DMS 273 treated with DMSO at 0.1 percent for 48 hours (cell line): Measurements from ENCODE around the gene SEC14L5.
"Not testable (repeated sequence)": the region's sequence is repeated elsewhere in the genome, so short reads cannot be mapped to it uniquely, and the experiment has no call there.

Experiments
- DNase-seq: peaks from one replicate; lab custom pipeline; 2025; lab: John Stamatoyannopoulos, UW

Gene SEC14L5

DNA sequence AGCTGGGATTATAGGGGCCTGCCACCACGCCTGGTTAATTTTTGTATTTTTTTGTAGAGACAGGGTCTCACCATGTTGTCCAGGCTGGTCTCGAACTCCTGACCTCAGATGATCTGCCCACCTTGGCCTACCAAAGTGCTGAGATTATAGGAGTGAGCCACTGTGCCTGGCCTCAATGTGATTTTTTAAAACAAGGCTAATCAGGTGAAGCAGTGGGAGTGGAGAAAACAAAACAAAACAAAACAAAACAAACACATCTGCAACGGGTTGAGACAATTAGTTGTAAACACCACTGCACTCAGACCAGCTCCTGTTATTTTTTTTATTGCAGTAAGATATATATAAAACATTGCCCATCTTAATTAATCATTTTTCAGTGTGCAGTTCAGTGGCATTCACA lies 6.5 kb upstream of the SEC14L5 start:
- not testable (repeated sequence) for DNase-seq

DNA sequence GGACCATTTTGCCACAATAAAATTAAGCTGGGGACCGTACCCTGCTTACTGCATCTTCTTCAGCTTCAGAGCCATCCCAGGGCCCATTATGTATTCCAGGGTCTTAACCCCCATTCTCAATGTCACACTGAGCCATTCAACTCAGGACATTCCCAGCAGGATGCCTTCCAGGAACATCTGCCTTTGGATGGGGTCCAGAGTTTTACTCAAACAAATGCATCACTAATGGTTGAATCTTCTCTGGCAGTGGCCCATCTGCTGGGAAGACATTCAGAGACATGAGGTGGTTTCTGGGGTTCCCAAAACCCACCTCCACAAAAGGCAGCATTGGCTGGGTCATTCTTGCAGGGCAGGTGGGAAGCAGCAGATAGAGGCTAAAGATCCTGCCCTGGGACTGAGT lies 3.4 kb upstream of the SEC14L5 start:
- no peak for DNase-seq

DNA sequence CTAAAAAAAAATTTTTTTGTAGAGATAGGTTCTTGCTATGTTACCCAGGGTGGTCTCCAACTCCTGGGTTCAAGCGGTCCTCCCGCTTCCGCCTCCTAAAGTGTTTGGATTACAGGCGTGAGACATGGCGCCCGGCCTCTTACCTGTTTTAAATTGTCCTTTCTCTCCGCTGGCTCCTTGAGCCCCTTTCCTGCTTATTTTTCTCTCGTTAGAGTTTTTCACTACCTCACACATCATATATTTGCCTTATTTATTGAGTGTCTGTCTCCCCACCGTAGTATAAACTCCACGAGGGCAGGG lies 760 bp upstream of the SEC14L5 start:
- no peak for DNase-seq

DNA sequence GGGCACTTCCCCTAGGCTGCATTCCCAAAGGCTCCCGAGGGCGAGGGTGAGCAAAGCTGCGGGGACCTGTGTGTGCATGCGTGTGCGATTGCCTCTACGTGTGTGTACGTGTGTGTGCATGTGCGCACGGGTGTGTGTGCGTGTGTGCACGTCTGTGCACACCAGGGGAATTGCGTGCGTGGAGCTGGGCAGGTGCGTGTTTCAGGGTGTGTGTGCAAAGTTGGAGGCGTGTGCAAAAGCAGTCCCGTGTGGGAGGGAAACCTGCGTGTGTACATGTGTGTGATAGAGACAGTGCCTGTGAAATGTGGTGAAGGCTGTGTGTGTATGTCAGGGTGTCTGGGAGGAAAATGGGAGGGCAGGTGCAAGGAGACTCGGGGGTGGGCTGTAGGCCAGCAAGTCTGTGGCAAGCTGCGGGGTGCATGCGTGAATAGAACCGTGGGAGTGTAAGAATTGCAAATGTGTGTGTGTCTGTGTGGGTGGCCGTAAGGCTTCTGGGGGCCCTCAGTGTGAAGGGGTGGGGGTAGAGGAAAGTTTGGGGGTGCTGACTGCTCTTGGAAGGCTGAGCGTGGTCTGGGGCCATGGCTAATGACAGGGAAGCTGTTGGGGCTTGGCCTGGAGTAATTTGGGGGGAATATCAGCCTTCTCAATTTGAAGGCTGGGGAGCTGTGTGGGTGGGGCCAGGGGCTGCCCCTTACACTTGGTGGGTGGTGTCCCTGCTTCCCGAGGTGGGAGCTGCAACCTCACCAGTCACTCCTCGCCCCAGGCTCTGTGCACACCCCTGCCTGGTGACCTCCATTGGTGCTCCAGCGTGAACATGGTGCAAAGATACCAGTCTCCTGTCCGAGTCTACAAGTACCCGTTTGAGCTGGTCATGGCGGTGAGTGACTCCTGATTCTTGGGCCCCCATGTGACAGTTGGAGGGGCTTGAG lies 644 bp downstream of the SEC14L5 start:
- no peak for DNase-seq

DNA sequence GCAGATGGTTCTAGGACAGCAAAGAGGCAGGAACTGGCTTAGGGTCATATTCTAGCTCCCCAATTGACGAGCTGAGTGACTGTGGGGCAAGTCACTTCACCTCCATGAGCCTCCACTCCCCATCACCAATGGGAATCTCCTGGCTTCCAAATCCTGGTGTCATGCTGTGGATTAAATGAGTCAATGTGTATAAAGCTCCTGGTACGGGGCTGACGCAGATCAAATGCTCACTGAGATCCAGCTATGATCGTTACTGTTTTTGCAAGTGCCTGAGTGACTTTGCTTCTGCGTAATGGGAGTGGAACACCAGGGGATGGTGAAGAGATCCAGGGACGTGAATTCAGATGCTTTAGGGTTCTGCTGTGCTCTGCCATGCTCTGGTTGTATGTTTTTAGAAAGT lies 2.4 kb downstream of the SEC14L5 start:
- no peak for DNase-seq

DNA sequence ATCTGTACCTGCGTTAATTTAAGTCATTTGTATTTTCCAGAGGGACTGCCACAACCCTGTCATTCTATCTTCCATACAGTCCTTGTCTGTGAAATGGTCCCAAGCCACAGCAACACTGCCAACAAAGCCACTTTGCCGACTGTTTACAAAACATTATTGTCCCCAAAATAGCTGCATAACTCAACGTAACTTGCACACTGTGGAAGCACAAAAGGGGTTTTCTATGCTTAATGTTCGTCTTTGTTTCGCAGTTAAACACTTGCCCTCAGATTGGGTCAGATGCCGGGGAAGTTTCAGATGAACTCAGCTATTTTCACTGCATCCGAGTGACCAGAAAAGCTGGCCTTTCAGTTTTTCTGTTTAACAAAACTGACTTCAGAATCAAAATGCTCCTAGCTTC lies 4.6 kb downstream of the SEC14L5 start:
- no peak for DNase-seq

DNA sequence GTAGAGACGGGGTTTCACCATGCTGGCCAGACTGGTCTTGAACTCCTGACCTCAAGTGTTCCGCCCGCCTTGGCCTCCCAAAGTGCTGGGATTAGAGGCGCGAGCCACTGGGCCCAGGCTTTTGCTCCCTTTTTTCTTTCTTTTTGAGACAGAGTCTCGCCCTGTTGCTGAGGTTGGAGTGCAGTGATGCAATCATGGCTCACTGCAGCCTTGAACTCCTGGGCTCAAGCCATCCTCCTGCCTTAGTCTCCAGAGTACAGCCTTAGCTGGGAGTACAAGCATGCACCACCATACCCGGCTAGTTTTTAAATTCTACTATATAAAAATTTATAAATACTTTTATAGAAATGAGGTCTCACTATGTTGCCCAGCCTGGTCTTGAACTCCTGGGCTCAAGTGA lies 5.4 kb downstream of the SEC14L5 start:
- not testable (repeated sequence) for DNase-seq

DNA sequence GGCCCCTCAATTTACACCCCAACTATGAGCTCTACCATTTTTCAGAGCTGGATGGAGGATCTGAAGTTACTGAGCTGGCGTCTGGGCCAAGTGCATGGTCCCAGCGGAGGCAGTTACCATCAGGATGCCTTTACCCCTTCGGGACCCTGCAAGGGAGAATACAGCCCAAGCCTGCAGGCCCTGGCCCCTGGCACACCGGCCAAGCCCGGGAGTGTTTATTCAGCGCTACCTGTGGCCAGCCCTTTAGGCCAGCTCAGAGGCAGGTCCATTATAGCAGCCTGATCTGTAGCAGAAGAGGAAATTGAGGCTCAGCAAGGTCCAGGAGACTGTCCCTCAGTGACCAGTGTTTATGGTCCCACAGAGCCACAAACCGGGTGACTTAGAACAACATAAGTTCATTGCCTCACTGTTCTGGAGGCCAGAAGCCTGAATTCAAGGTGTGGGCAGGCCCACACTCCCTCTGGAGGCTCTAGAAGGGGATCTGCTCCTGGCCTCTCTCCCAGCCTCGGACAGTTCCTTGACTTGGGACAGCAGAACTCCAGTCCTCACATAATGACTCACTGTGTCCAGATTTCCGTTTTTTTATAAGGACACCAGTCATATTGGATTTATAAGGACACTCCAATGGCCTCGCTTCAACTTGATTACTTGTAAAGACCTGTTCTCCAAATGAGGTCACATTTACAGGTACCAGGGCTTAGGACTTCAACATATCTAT lies 8.8 kb downstream of the SEC14L5 start:
- DNase-seq: no peak

DNA sequence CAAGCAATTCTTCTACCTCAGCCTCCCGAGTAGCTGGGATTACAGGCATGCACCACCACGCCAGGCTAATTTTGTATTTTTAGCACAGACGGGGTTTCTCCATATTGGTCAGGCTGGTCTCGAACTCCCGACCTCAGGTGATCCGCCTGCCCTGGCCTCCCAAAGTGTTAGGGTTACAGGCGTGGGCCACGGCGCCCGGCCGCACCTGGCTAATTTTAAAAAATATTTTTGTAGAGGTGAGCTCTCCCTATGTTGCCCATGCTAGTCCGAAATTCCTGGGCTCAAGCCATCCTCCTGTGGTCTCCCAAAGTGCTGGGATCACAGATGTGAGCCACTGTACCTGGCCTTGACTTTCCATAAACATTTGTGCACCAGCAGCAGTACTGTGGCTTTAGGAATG lies 10.1 kb downstream of the SEC14L5 start:
- not testable (repeated sequence) for DNase-seq

DNA sequence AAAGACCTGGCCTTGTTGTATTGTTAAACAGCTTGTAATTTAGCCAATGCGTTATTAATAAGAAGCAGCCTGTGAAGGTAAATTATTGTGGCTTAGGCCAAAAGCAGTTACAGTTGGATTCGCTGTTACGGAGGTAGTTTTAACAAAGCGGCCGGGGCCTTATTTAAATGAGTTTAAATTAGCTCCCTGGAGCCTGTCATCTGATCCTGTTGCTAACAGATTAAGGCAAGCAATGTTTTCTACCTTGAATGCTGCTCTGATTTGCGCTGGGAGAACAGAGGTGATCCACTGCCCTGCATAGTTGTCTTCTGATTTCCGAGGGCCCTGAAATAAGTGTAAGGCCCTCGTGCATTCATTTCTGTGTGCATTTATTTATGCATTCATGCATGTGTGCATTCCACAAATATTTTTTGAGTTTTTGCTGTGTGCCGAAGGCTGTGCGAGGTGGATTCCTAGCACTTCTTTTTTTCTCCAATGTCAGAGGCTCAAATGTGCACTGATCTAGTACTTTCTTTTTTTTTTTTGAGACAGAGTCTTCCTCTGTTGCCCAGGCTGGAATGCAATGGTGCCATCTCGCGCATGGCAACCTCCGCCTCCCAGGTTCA lies 10.9 kb downstream of the SEC14L5 start:
- DNase-seq: no peak

DNA sequence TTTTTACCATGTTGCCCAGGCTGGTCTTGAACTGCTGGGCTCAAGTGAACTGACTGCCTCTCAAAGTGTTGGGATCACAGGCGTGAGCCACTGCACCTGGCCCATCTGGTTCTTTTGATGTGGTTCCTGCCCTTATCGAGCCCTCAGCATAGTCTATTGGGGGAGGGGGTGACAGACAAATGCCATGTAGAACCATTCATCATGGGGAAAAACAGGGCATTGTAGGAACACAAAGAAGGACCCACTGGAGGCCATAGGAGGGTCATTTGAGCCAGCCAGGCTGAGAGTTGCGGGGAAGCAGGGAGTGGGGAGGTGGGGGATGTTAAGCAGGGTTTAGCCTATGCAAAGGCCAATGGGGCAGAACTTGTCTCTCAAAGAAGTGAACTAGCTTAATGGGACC lies 11.9 kb downstream of the SEC14L5 start:
- DNase-seq: no peak

DNA sequence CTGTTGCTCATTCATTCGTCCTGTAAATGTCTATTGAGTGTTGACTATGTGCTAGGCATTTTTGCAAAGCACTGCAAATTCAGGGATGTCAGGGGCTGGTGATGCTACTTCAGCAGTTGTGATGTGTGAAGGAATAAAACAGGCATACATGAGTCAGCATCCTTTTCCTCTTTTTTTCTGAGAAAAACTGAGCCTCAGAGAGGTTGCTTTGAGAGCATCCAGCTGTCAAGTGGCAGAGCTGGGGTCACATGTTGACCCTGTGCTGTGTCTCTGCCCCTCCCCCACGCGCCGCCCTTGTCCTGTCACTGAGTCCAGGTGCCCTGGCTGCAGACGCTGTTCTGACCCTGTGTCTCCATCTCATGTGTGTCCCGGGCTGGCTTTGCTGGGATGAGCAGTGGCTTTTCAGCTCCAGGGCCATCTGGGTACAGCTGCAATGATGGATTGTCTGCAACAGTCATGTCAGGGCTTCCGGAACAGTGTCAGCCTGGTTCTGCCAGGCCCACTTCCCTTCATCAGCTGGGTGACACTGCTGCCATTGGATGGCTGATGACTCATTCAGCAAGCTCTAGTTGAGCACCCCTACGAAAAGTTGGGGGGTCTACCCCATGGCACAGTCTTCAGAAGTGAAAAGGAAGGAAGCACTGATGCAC lies 14.9 kb downstream of the SEC14L5 start:
- no peak for DNase-seq

DNA sequence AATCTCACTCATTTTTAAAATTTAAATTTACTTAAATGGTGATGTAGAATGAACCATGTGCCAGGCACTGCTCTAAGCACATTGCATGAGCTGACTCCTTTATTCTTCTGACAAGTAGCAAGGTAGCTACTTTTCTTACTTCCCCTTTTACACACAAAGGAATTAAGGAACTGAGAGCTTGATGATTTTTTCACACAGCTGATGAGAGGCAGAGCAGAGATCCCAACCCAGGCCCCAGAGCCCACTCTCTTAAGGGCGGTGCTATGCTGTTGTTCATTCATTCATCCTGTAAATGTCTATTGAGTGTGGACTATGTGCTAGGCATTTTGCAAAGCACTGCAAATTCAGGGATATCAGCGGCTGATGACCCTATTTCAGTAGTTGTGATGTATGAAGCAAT lies 17.9 kb downstream of the SEC14L5 start:
- no peak for DNase-seq

DNA sequence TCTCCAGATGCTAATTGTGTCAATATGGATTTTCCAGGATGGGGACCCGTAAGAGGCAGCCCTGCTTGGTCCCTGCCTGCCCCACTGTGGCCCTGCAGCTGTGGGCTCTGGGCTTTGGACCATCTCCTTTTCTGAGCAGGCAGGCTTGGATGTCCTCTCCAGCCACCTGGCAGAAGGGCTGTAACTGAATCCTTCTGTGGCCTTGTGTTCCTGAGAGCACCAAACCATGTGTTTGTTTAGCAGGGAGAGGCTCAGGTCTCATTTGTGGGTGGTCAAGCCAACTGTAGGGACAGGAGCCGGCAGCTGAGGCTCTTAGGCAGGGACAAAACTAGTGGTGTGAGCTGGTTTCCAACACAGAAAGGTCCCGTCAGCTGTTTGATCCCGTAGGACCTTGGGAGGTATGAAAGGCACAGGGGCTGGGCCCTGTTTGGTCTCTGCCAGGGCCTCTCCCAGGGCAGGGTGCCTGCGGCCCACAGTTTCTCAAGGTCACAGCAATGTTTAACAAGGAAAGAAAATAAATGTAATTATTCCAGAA lies 18.5 kb downstream of the SEC14L5 start:
- DNase-seq: no peak

DNA sequence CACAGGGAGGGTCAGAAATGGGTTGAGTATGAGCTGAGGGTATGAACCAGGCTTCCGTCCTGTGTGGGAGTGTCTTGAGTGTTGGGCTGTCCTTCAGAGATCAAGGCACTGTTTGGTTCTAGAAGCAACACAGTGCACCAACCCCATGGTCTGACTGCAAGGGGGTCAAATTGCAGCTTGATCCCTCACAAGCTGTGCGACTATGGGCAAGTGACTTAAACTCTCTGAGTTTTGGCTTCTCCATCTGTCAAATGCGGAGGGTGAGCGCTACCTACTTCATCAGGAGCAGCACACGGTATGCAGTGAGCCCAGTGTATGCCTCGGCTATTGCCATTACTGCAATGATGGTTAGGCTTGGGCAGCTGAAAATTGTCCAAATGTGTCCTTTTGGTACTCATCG lies 21.0 kb downstream of the SEC14L5 start:
- DNase-seq: no peak

DNA sequence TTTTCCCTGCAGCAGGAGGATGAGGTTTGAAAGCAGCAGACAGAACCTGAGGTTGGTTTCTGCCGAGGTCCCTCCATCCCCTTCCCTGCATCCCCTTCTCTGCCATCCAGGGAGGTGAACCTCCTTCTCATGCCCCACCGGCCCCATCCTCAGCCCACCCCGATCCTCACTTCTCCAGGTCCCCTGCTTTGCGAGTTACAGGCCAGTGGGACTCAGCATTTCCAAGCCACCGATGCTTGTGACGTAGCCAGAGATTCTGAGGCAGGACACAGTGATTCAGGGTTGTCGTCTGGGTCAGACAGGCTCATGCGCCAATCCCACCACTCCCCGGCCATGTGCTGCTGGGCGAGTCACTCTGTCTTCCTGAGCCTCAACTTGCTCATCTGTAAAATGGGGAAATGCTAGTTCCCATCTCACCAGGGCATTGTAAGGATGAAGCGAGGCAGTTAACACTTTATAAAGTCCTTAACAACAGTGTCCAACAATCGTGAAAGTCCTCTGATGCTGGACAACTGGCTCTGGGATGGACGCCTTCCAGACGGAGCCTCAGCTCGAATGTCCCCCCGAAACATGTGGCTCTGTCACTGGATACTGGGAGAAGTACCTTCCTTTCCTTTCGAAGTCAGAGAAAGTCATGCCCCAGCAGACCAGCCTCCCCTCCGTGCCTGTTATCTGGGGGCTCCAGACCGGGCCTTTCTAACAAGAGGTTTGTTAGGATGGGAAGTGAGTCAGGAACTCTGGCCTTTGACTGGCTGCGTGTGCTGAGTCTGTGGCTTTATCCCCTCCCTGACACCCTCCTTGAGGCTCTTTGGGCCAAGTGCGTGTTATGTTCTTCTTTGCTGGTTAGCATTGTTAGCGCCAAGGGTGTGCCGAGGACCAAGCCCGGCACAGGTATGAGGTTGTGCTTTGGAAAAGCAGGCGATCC lies 21.9 kb downstream of the SEC14L5 start:
- no peak for DNase-seq

DNA sequence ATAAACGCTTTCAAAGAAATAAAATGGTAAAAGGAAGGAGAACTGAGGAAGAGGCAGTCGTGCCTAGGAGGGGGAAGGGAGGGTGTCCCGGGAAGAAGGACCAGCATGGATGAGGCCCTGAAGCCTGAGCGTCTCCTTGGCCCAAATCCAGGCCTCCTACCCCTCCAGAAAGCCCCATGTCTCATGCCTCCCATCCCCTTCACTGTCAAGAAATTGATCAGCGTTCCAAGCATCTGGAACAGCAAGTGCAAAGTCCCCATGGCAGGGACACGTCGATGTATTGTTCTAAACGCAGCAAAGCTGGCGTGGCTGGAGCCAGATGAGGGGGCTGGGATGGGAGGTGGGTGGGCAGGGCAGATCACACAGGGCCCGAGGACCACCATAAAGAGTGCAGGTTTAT lies 22.6 kb downstream of the SEC14L5 start:
- no peak for DNase-seq

DNA sequence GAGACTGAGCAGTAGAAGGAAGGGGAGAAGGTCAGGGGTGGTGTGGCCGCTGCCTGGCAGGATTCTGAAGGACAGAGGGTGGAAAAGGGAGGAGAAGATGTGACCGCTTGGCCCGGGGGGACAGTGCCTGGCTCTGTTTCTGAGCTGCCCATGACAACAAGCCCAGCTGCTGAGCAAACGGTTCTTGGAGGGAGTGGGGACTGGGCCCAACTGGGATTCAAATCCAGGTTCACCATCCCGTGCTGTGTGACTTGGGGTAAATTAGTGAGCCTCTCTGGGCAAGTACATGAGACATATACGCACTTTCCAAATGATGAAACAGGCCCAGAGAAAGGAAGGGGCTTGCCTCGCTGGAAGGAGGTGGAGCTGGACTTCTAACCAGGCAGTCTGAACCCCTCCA lies 23.3 kb downstream of the SEC14L5 start:
- DNase-seq: no peak

DNA sequence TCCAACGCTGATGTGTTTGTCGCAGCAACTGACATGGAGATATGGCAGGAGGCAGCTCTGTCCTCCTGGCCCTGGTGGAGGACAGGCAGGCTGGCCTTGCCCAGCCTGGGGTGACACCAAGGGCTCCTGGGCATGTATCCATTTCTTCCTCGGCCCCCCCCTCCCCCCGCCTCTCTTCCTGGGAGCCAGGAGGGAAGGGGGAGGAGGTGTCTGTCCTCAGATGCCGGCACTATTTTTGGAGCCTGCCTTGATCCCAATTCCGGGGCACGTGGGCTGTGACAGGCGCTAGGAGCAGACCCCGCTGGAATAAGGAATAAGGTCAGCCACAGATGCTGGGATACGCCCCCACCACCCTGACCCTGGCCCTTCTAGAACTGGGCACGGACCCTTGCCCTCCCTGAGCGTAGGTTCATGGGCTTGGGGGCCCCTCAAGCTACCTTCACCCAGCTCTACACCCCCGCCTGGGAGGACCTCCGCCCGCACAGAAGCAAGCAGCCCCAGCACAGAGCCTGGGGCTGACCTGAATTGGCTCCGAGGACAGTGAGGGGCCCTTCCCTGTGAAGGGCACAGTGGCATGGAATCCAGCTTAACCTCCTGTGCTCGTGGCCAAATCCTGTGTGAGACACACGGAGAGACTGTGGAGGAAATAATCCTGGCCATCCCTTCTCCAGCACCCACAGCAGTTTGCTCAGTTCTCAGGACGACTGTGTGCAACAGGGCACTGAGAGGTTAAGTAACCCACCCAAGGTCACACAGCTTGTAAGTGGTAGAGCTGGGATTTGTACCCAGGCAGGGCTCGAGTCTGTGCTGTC lies 24.1 kb downstream of the SEC14L5 start:
- DNase-seq: no peak

DNA sequence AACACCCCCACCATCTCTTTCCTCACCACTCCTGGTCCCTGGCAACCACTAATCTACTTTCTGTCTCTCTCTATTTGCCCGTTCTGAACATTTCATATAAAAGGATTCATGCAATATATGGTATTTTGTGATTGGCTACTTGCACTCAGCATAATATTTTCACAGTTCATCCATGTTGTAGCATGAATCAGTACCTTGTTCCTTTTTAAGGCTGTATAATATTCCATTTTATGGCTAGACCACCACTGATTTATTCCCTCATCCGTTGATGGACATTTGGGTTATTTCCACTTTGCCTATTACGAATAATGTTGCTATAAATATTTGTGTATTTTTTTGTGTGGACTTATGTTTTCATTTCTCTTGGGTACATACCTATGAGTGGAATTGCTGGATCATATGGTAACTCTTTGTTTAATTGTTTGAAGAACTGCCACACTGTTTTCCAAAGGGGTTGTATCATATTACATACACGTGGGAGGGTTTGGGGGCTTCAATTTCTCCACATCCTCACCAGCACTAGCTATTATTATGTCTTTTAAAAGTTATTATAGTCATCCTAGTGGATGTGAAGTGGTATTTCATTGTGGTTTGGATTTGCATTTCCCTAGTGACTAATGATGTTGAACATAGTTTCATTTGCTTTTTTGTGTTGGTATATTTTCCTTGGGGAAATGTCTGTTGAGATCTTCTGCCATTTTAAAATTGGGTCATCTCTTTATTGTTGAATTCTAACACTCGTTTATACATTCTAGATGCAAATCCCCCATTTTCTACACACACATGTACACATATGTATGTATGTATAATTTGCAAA lies 26.3 kb downstream of the SEC14L5 start:
- no peak for DNase-seq
